GM12878 (cell line): ENCODE results near the gene ARHGEF18. TPM values are rescaled to one million over a fixed set of nuclear protein-coding genes. Genes with fewer than 3 reads are reported as not detected.

Experiments
- ATAC-seq: fragments of 200-7000 bp; cut with Tn5 transposase; 3 replicates; pipeline ENCODE4 v1.9.1; 2020; ENCODE audit warnings: mild to moderate bottlenecking, moderate library complexity
- BruUV-seq: library from RNA; stranded (reverse); fragments of 400-500 nt; replicated peaks from 2 replicates; lab custom pipeline; 2021; lab: Mats Ljungman, UMichigan
- CTCF ChIA-PET: fragments of 300-600 bp; sonication (Branson Sonifier 250); formaldehyde crosslinking; extraction: SDS; loops from one replicate; lab custom pipeline; 2021; ENCODE audit warnings: inconsistent platforms; lab: Yijun Ruan, JAX
- POLR2A ChIA-PET: fragments of 350-600 bp; formaldehyde crosslinking; extraction: SDS; loops from one replicate; lab custom pipeline; 2021; ENCODE audit warnings: inconsistent platforms; lab: Charles Lee
- RAD21 ChIA-PET: fragments of 300-600 bp; sonication (Branson Sonifier 250); formaldehyde crosslinking; loops from one replicate; lab custom pipeline; 2023; ENCODE audit warnings: antibody characterized with exemption; ENCODE audit not compliant: unreplicated experiment; lab: Charles Lee
- SMC1A ChIA-PET: fragments of 300-600 bp; sonication (Branson Sonifier 250); formaldehyde crosslinking; loops from one replicate; lab custom pipeline; 2023; ENCODE audit not compliant: unreplicated experiment, uncharacterized antibody; lab: Charles Lee
- DNase-seq: peaks from one replicate; pipeline ENCODE4 v3.0.0-alpha.2; 2011; ENCODE audit warnings: low read depth, low spot score
- FAIRE-seq: peaks from 3 replicates; lab custom pipeline; 2011; peaks lifted over from hg19 to GRCh38; lab: Jason Lieb, UNC
- H2AFZ ChIP-seq: 2 replicates; pipeline ENCODE4 v1.6.0; 2011; ENCODE audit warnings: low read depth, low read length, control low read depth; ENCODE audit not compliant: control insufficient read depth
- H3K27ac ChIP-seq: 2 replicates; pipeline ENCODE4 v1.5.1; 2011; ENCODE audit warnings: control low read depth; ENCODE audit not compliant: control insufficient read depth, insufficient read depth
- H3K27me3 ChIP-seq, 2 experiments: replicated peaks in 1 of 2; 2 replicates each; pipeline versions ENCODE4 v1.6.0 to v1.6.1; 2011; ENCODE audit warnings: low read length in 1 of 2; ENCODE audit not compliant: control insufficient read depth in 2 of 2, insufficient read depth in 2 of 2
- H3K36me3 ChIP-seq, 2 experiments: 2 replicates each; pipeline ENCODE4 v1.5.1; 2011; ENCODE audit warnings: low read length in 1 of 2; ENCODE audit not compliant: control insufficient read depth in 2 of 2, insufficient read depth in 2 of 2
- H3K4me1 ChIP-seq: 2 replicates; pipeline ENCODE4 v1.6.1; 2011; ENCODE audit warnings: mild to moderate bottlenecking, low read length, moderate library complexity, mixed read lengths; ENCODE audit not compliant: control insufficient read depth, insufficient read depth
- H3K4me2 ChIP-seq: 2 replicates; pipeline ENCODE4 v1.6.0; 2011; ENCODE audit warnings: control low read depth; ENCODE audit not compliant: control insufficient read depth, insufficient read depth
- H3K4me3 ChIP-seq: fragments of 200-600 bp; sonication (generic); 2 replicates; pipeline ENCODE4 v1.5.1; 2016
- H3K79me2 ChIP-seq: 2 replicates; pipeline ENCODE4 v1.6.0; 2011; ENCODE audit warnings: low read length; ENCODE audit not compliant: control insufficient read depth, insufficient read depth
- H3K9ac ChIP-seq: 2 replicates; pipeline ENCODE4 v1.8.0; 2011; ENCODE audit warnings: low read length, control low read depth, mixed read lengths; ENCODE audit not compliant: control insufficient read depth, insufficient read depth
- H3K9me3 ChIP-seq: replicated peaks from 3 replicates; pipeline ENCODE4 v1.5.1; 2011; ENCODE audit warnings: mild to moderate bottlenecking, low read length; ENCODE audit not compliant: control insufficient read depth, insufficient read depth
- H4K20me1 ChIP-seq: 2 replicates; pipeline ENCODE4 v1.6.0; 2011; ENCODE audit not compliant: control insufficient read depth, insufficient read depth
- CBFB ChIP-seq: IDR thresholded peaks from 2 replicates; pipeline ENCODE4 v1.6.1; 2016; ENCODE audit warnings: antibody characterized with exemption, low read depth
- CHD2 ChIP-seq: IDR thresholded peaks from 2 replicates; pipeline ENCODE4 v1.6.1; 2011; ENCODE audit warnings: low read depth, low read length, improper control_type of control experiment, borderline replicate concordance
- E2F8 ChIP-seq: fragments of 450-650 bp; IDR thresholded peaks from 2 replicates; pipeline ENCODE4 v1.6.1; 2018; ENCODE audit warnings: mild to moderate bottlenecking, low read depth, moderate library complexity; ENCODE audit not compliant: partially characterized antibody
- GATAD2B ChIP-seq: fragments of 450-650 bp; conservative IDR thresholded peaks from 2 replicates; pipeline ENCODE4 v1.6.1; 2017; ENCODE audit warnings: low read depth, mild to moderate bottlenecking, moderate library complexity
- MLLT1 ChIP-seq: fragments of 450-650 bp; IDR thresholded peaks from 2 replicates; pipeline ENCODE4 v1.6.1; 2016; ENCODE audit warnings: mild to moderate bottlenecking
- NFIC ChIP-seq: IDR thresholded peaks from 2 replicates; pipeline ENCODE4 v1.6.1; 2012; ENCODE audit warnings: low read depth, mild to moderate bottlenecking, inconsistent platforms, low read length, moderate library complexity
- RELB ChIP-seq: fragments of 450-650 bp; IDR thresholded peaks from 2 replicates; pipeline ENCODE4 v1.6.1; 2017; ENCODE audit warnings: low read depth, mild to moderate bottlenecking, moderate library complexity
- SRF ChIP-seq, 2 experiments: IDR thresholded peaks; 2 replicates each; pipeline ENCODE4 v1.6.1; 2011; ENCODE audit warnings: low read depth in 2 of 2, low read length in 2 of 2, mild to moderate bottlenecking in 1 of 2, moderate library complexity in 1 of 2
- USF2 ChIP-seq: IDR thresholded peaks from 2 replicates; pipeline ENCODE4 v1.6.1; 2011; ENCODE audit warnings: low read depth, low read length, improper control_type of control experiment, borderline replicate concordance
- YBX1 ChIP-seq: fragments of 450-650 bp; IDR thresholded peaks from 2 replicates; pipeline ENCODE4 v1.6.1; 2016; ENCODE audit warnings: antibody characterized with exemption
- ZNF207 ChIP-seq: fragments of 450-650 bp; IDR thresholded peaks from 2 replicates; pipeline ENCODE4 v1.6.1; 2014; ENCODE audit warnings: antibody characterized with exemption, mild to moderate bottlenecking, borderline replicate concordance
- WGBS: methylation state at CpG from one replicate; pipeline ENCODE4 v1.1.6; 2016; ENCODE audit warnings: low lambda C conversion rate; ENCODE audit not compliant: insufficient replicate concordance, insufficient coverage; ENCODE audit errors: missing lambda C conversion rate; 5-methylcytosine and 5-hydroxymethylcytosine counted together
- in situ Hi-C: fragments of 300-500 bp; cut with MboI; formaldehyde crosslinking; loops from 9 replicates; pipeline ENCODE4 v1.14.3; 2018; ENCODE audit warnings: mixed read lengths
- intact Hi-C: fragments of 100-400 bp; cut with micrococcal nuclease; formaldehyde crosslinking; loops from one replicate; pipeline ENCODE4 v1.14.2; 2022; ENCODE audit not compliant: unreplicated experiment
- polyA plus RNA-seq, 11 experiments: library from polyadenylated mRNA; depleted of rRNA in 4 of 11; unstranded in 6 of 11; stranded (reverse) in 5 of 11; fragments of >200 nt; fragmentation: Nextera tagmentation in 4 of 11; fragmentation: Illumina TruSeq in 1 of 11; extraction: Ambion mirVana in 4 of 11; extraction: Trizol in 1 of 11; gene quantifications; 1 replicate in 1 of 11; 2 replicates in 10 of 11; pipeline versions ENCODE4 v1.2.1 to v1.2.3, GENCODE V29; 2011 to 2016; ENCODE audit warnings: inconsistent platforms in 2 of 11, missing spikeins in 2 of 11, low read depth in 1 of 11
- total RNA-seq, 4 experiments: library from RNA; depleted of rRNA in 3 of 4; stranded (reverse); fragments of >200 nt in 3 of 4; fragmentation: Illumina TruSeq in 1 of 4; extraction: Trizol in 1 of 4; gene quantifications; 2 replicates each; pipeline versions ENCODE4 v1.2.1 to v1.2.3, GENCODE V29; 2013 to 2021

Gene ARHGEF18
- total and polyA plus RNA-seq, 10 of the 15 experiments (the other 5 are each of a cell fraction or from before 2014, with no cell fraction given), result 0.31 to 32.3 (median 13.4) TPM

GRCh38 chr19:7370546-7370945 lies 21.8 kb downstream of the ARHGEF18 start:
- no peaks in the 10 kb centered on the region for H4K20me1 ChIP-seq
- ChIA-PET CTCF (interaction anchor here (1.0 to 1.4 kb wide), 2 partner anchors 10 to 16 kb away, joined by 3 to 4 read pairs; no protein-coding TSS in a partner anchor), POLR2A (no interaction called here), SMC1A (no interaction called here), RAD21 (no interaction called here)
- H3K27ac ChIP-seq, result no peak overlapping the region
- H3K79me2 ChIP-seq, result no peaks in the 10 kb centered on the region
- DNase-seq (no peak), ATAC-seq (no peak), FAIRE-seq (no peak)
- WGBS, result 72% methylated on average over 10 of the region's 10 CpGs
- no TSS peak for BruUV-seq
- H3K36me3 ChIP-seq, result no peaks in the 10 kb centered on the region
- intact Hi-C loops (no loop called here), in situ Hi-C loops (no loop called here)
- no peak overlapping the region for H3K4me2 ChIP-seq
- no peaks in the 10 kb centered on the region for H3K27me3 ChIP-seq
- no peak overlapping the region for H3K4me3 ChIP-seq
- H3K9me3 ChIP-seq, result no peaks in the 10 kb centered on the region
- TF ChIP-seq RELB, result no peak
- TF ChIP-seq SRF (IDR thresholded peaks at IDR 0.05; ENCODE audit: low read depth in 2 of 2, low read length in 2 of 2), result no peak
- no peak for TF ChIP-seq MLLT1
- H3K9ac ChIP-seq, result no peak overlapping the region
- H3K4me1 ChIP-seq, result no peaks in the 10 kb centered on the region
- H2AFZ ChIP-seq, result no peak overlapping the region

- no peaks in the 10 kb centered on the region for H3K4me1 ChIP-seq
- WGBS, result 94% methylated on average over 3 of the region's 3 CpGs
- no peak for FAIRE-seq
- no peaks in the 10 kb centered on the region for H3K27me3 ChIP-seq
- ChIA-PET POLR2A (no interaction called here), CTCF (interaction anchor here (1.0 to 1.4 kb wide), 2 partner anchors 9 to 17 kb away, joined by 3 to 4 read pairs; no protein-coding TSS in a partner anchor), SMC1A (no interaction called here), RAD21 (no interaction called here)
- H4K20me1 ChIP-seq, result no peaks in the 10 kb centered on the region
- intact Hi-C loops (no loop called here), in situ Hi-C loops (no loop called here)
- H2AFZ ChIP-seq, result no peak overlapping the region
- ATAC-seq, result no peak
- no peak overlapping the region for H3K4me3 ChIP-seq
- H3K4me2 ChIP-seq, result no peak overlapping the region
- H3K36me3 ChIP-seq, result no peaks in the 10 kb centered on the region
- H3K9ac ChIP-seq, result no peak overlapping the region
- no peak overlapping the region for H3K27ac ChIP-seq
- H3K9me3 ChIP-seq, result no peaks in the 10 kb centered on the region
- no peaks in the 10 kb centered on the region for H3K79me2 ChIP-seq
- no peak for DNase-seq
- no TSS peak for BruUV-seq
- TF ChIP-seq USF2 (no peak), CBFB (no peak), E2F8 (no peak), YBX1 (no peak), CHD2 (no peak), NFIC (no peak), ZNF207 (no peak), GATAD2B (no peak)
Observed at GRCh38 chr19:7371001-7371400, 22.3 kb downstream of the ARHGEF18 start.
